ENCODE results near the gene C6orf136.

C6orf136 gene

DNA sequence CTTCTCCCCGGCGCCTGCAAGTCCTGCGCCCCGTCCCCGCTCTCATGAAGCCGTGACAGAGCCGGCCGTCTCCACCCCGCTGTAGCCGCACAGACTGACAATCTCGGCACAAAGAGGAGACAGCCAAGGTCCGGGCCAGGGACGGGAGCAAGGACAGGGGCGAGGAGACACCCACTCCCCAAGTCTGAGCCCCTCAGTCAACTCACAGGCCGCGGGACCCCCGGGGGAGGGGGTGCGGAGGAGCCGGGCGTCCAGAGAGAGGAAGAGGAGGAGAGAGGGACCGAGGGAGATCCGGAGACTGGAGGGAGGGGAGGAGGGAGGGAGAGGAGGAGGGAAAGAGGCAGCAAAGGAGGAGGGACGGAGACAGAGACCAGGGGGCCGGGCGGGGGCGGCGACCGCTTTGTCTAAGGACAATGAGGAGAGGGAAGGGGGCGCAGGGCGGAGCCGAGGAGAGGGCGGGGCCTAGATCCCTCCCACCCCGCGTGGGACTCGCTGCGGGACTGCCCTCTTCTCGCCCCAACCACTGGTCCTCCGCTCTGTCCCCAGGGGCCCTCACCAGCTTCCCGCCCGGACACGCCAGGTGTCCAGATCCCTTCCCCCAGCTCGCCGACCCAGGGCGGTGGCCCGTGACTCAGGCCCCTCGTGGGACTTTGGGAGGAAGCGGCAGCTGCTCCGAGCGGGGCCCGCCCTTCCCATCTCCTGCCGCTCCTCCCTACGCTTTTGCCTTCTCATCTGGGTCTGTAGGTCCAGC, 40.1 kb downstream of the C6orf136 start:
- peak; percentile 96 for DNase-seq (ENCODE audit: low spot score)

DNA sequence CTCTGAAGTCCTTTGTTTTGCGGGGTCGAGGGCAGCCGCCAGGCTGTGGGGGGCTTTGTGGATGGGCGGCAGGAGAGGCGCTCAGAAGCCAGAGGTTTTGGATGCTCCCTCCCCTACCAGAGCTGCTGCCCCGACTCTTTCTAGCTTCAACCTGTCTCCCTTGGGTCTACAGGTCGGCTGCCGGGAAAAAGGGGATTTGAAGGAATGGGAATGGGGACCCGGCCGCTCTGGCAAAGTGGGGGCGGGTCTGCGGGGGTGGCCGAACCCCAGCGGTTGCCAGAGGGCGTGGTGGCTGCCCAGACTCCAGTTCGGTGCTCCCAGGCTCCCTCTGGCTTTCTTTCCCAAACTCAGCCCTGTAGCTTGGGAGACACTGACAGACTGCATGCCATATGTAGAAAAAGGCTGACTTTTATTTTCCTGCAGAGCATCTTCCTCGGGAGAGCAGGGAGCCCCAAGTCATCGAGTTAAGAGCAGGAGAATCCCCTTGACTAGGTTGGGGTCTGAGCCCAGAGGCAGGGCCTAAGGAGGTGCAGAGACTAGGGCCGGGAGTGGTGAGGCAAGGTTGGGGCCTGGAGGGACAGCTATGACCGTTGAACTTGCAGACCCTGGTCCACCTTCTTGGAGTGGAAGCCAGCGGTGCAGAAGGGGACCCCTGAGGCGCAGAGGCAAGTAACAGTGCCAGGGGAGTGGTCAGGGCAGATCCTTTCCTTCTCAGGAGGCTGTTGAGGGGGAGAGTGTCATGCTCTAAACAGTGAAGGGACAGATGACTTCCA, 40.9 kb downstream of the C6orf136 start:
- DNase-seq (ENCODE audit: low spot score), result peak; percentile 59

DNA sequence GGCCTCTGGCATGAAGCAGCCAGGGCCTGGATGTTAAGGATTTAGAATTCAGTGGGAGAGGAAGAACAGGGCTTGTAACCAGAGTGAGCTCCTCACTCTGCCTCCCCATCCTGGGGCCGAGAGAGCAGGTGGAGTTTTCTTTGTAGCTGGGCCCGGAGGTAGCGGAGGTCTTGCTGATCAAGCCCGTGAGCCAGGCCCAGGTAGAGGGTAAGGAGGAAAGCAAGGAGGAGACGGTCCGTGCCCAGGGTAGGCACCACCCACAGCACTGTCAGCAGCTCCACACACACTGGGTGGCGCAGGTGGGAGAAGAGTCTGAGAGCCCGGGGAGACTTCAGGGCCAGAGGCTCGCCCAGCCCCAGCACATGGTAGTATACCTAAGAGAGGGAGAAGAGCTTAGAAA, 41.6 kb downstream of the C6orf136 start:
- DNase-seq (ENCODE audit: low spot score), result no peak

DNA sequence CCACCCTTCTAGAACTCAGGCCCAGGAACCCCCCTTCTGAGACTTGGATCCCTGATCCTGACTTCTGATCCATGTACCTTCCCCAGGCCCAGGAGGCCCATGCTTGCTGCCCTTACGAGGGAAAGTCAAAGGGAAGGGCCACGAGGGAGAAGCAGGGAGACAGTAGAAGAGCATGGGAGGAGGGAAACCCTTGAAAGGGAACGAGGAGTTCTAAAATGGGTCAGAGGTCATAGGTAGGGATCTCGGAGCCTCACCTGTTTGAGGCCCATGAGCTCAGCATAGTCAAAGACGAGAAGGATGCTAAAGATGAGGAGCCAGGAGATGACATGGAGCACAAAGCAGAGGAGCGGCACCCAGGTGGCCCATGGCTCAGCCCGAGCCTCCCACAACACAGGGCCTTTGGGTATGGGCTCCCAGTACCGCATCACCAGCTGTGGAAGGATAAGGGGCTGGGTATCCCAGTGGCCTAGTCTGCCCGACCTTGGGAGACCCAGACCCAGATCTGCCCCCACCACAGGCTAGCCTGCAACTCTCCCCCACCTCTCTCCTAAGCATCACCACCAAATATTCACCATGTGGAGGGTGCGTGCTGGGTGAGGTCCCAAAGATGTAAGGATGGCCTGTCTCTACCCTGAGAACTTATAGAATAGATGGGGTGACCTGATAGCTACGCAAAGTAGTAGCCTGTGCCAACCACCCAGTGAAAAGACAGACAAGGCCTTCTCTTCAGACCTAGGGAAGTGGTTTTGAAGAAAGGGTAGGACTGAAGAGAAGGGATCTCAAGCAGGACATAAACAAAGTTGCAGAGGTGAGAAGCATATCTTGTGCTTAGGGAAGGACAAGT, 42.3 kb downstream of the C6orf136 start:
- no peak for DNase-seq (ENCODE audit: low spot score)

DNA sequence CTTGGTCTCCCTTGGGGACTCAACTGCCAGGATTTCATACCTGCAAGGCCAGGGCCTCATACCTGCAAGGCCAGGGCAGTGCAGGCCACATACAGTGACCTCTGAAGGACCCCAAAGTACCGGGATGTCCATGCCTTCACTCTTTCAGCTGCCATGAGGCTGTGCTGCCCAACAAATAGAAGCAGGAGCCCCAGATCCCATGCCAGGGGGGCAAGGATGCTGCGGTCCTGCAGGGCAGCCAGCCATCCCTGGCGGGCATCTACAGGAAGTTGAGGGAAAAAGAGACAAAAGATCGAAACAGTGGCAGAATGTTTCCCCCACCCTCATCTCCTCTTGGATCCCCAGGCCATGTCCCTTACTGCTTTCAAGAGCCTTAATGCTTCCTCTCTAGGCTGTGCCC, 43.1 kb downstream of the C6orf136 start:
- DNase-seq (ENCODE audit: low spot score), result no peak

DNA sequence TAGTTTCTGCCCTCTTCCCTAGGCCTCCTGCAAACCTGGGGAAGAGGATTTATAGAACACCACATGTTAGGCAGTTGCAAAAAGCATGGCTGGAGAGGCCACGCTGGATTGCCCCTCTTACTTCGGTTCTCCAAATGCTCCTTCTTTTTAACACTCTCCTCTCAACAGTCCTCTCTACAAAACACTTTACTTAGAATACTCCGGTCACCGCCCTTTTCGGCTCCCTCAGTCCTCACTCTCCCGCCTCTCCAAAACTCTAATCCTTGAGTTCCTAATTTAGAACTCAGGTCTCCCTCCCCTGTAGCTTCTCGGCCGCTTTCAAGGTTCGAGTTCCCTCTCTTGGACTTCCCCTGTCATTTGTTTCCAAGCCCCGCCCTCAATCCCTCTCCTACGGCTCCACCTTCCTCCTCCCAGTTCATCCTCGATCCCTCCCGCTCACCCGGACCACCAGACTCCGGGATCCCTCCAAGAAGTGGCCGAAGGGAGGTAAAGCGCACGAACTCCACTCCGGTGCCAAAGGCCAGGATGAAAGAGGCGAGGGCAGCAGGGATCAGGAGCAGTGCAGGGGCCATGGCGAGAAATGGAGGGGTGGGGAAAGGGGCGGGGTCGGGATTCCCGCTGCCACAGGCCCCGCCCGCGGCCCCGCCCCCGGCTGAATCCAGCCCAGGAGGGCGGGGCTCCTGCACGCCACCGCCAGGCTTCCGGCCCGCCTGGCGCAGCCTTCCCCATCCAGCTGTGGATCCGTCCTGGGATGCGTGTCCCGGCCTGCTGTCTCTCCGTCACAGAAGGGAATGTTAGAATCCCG, 43.7 kb downstream of the C6orf136 start, which contains the start of gene NRM:
TSS of gene NRM (minus strand) at position 582 of the 805 bp plus-strand sequence. CDS start at position 572, 10 bp downstream.
- peak; percentile 94 for DNase-seq (ENCODE audit: low spot score)

DNA sequence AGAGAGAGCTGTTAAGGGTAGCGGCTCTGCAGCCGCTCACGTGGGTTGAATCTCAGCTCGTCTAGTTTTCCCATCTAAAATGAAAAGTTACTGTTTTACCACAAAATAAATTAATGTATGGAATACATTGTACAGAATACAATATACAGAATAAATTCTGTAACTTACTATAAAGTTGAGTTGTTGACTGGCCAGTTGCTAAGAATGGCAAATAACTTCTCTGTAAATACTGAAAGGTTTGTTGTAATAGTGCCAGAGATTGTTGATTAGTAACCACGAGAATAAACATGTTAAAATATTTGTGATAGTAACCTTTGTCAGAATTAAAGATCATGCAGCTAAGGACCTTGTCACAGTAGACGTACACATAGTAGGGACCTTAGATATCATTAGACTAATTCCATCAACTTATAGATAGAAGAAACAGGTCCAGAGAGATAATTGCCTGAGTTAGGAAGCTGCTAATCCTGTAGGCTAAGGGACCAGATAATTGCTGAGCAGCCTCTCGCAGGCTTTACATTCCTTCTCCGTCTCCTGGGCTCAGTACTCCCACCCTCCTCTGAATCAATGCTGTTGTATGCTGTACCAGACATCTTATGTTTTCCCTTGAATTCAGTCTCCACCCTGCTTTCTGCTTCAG, 44.4 kb downstream of the C6orf136 start:
- DNase-seq (ENCODE audit: low spot score), result no peak

DNA sequence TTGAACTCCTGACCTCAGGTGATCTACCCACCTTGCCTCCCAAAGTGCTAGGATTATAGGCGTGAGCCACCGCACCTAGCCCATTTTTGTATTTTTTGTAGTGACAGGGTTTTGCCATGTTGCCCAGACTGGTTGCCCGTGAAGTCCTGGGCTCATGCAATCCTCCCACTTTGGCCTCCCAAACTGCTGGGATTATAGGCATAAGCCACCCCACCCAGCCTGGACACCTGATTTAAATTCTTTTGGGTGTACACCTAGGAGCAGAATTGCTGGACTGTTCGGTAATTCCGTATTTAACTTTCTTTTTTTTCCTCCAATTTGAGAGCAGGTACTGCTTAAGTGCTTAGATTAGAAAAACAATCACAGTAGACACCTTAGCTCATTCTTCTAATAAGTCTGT, 49.5 kb downstream of the C6orf136 start:
- DNase-seq (ENCODE audit: low spot score), result no peak

DNA sequence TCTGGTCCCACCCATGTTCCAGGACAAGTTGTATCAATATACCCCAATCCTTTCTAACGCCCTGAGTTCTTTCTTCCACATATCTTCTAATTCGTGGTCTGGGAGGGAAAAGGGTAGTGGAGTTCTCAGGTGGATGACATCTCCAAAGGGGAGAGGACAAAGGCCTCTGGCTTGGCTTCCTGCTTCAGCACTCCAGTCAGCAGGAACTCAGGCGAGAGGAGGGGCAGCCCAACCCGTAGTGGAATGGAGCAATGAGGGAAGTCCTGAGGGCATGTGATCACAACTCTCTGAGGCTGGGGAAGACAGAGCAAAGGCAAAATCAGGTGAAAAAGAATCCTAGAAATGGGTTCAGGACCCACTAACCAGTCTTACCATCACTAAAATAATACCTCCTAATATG, 53.4 kb downstream of the C6orf136 start:
- no peak for DNase-seq (ENCODE audit: low spot score)

All from GM03348 (cell line).